ENCODE data around the gene ERC2.

- no peak for TF ChIP-seq TAF1 (IDR thresholded peaks at IDR 0.05; ENCODE audit: low read depth)
- no peak for TF ChIP-seq EGR1 (IDR thresholded peaks at IDR 0.05)
- no peak for TF ChIP-seq NFIC (IDR thresholded peaks at IDR 0.05)
- TF ChIP-seq EP300 (IDR thresholded peaks at IDR 0.05; ENCODE audit: borderline replicate concordance), result no peak
- TF ChIP-seq TEAD4 (IDR thresholded peaks at IDR 0.05), result no peak
- no peak for TF ChIP-seq RAD21 (IDR thresholded peaks at IDR 0.05; ENCODE audit: low read depth)
- TF ChIP-seq MAX (IDR thresholded peaks at IDR 0.05), result no peak
These were observed 844.5 kb downstream of the ERC2 start for GRCh38 chr3:55623786-55624185.

Measured in Ishikawa (cell line).